ENCODE data around the gene MS4A1.
"Not testable (repeated sequence)": the region's sequence is repeated elsewhere in the genome, so short reads cannot be mapped to it uniquely, and the experiment has no call there.

The MS4A1 gene

GRCh38 chr11:60502221-60502775 is 46.7 kb downstream of the MS4A1 start:
- no peak for DNase-seq (ENCODE audit: low spot score)

- no peak for DNase-seq (ENCODE audit: low spot score)
Measured at GRCh38 chr11:60504219-60504905, 48.7 kb downstream of the MS4A1 start.

- DNase-seq (ENCODE audit: low spot score): not testable (repeated sequence)
Measured at GRCh38 chr11:60509609-60510008, 54.0 kb downstream of the MS4A1 start.

- not testable (repeated sequence) for DNase-seq (ENCODE audit: low spot score)
Measured at GRCh38 chr11:60510209-60510608, 54.6 kb downstream of the MS4A1 start.

GRCh38 chr11:60511393-60511792 is 55.7 kb downstream of the MS4A1 start:
- no peak for DNase-seq (ENCODE audit: low spot score)

GRCh38 chr11:60512651-60513225 is 57.1 kb downstream of the MS4A1 start:
- no peak for DNase-seq (ENCODE audit: low spot score)

- DNase-seq (ENCODE audit: low spot score): no peak
Measured at GRCh38 chr11:60513496-60514460, 58.1 kb downstream of the MS4A1 start.

GRCh38 chr11:60515144-60515855 is 59.7 kb downstream of the MS4A1 start, which contains the start of gene MS4A13:
Gene MS4A13, plus strand, starts transcription at chr11:60515392. Its CDS starts 2,692 bp downstream, at chr11:60518084.
- DNase-seq (ENCODE audit: low spot score): no peak

All from HuH-7.5 (cell line).